ENCODE results near the gene MUC20.

DNA sequence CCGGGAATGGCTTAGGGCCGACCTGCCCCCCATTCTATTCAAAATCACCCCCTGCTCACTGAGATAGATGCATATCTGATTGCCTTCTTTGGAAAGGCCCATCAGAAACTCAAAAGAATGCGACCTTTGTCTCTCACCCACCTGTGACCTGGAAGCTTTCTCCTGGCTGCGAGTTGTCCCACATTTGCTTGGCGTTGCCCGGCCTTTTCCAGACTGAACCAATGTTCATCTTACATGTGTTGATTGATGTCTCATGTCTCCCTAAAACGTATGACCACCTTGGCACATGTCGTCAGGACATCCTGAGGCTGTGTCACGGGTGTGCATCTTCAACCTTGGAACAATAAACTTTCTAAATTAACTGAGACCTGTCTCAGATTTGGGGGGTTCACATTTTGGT lies 3.4 kb upstream of the MUC20 start:
- TF ChIP-seq, protein P1, sequence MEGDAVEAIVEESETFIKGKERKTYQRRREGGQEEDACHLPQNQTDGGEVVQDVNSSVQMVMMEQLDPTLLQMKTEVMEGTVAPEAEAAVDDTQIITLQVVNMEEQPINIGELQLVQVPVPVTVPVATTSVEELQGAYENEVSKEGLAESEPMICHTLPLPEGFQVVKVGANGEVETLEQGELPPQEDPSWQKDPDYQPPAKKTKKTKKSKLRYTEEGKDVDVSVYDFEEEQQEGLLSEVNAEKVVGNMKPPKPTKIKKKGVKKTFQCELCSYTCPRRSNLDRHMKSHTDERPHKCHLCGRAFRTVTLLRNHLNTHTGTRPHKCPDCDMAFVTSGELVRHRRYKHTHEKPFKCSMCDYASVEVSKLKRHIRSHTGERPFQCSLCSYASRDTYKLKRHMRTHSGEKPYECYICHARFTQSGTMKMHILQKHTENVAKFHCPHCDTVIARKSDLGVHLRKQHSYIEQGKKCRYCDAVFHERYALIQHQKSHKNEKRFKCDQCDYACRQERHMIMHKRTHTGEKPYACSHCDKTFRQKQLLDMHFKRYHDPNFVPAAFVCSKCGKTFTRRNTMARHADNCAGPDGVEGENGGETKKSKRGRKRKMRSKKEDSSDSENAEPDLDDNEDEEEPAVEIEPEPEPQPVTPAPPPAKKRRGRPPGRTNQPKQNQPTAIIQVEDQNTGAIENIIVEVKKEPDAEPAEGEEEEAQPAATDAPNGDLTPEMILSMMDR (IDR thresholded peaks at IDR 0.05 in 4 of 5, conservative IDR thresholded peaks at IDR 0.05 in 1 of 5): no peak
- no peak for TF ChIP-seq POLR2A (IDR thresholded peaks at IDR 0.05)

Data from gastrocnemius medialis (tissue), 4 donors.